HG03469 (cell line): ENCODE results near the gene CXorf38.
"Not testable (repeated sequence)": the region's sequence is repeated elsewhere in the genome, so short reads cannot be mapped to it uniquely, and the experiment has no call there.

Experiments
- ATAC-seq: cut with Tn5 transposase; IDR thresholded peaks from one replicate; pipeline ENCODE4 v1.9.1; 2021; ENCODE audit warnings: mild to moderate bottlenecking, moderate library complexity, moderate number of reproducible peaks; ENCODE audit not compliant: unreplicated experiment

CXorf38 gene

GRCh38 chrX:40628506-40628905 is 18.9 kb downstream of the CXorf38 start:
- ATAC-seq, result no peak

- ATAC-seq, result no peak
Observed at GRCh38 chrX:40625294-40625693, 22.1 kb downstream of the CXorf38 start.

GRCh38 chrX:40623665-40624064 is 23.7 kb downstream of the CXorf38 start:
- no peak for ATAC-seq

DNA sequence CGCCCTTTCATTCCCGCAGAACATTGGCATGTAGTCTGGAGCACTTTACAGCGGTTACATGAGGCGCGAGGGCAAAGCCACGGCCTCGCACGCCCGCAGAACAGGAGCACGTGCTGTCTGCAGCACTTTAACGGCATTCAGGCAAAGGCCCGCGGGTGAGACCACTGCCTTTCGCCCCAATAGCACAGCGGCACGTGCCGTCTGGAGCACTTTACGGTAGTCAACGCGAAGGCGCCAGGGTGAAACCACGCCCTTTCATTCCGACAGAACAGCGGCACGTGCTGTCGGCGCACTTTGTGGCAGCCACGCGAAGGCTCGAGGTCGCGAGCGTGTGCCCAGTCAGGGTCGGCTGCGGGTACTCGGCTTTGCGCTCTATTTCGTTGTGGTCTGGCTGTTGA is 24.2 kb downstream of the CXorf38 start, which contains the start of gene MPC1L:
Gene MPC1L, plus strand, starts transcription at position 290 of the 398 bp plus-strand sequence. CDS start 138 bp downstream, outside the sequence.
- ATAC-seq, result no peak

DNA sequence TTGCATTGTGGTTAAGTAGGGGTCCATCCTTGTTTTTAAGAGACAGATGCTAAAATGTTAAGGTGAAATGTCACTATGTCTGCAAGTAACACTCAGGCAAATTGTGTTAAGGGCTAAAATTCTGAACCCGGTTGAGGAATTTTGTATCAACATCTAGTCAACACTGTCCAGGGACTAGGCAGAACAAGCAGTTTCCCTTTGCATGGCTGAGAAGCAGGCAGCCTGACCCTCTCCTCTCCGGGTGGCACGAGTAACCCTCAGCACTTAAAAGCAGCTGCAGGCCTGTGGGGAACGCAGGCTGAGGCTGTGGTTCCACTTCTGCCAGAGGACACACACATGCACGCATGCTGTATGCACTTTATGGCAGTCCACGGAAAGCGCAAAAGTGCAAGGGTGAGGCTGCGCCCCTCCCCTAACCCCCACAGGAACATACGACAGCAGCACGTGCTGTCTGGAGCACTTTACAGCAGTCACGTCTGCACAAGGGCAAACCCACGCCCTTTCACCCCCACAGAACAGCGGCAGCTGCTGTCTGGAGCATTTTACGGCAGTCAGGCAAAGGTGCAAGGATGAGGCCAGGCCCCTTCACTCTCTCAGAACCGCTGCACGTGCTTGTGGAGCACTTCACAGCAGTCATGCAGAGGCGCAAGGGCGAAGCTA is 24.8 kb downstream of the CXorf38 start:
- no peak for ATAC-seq

DNA sequence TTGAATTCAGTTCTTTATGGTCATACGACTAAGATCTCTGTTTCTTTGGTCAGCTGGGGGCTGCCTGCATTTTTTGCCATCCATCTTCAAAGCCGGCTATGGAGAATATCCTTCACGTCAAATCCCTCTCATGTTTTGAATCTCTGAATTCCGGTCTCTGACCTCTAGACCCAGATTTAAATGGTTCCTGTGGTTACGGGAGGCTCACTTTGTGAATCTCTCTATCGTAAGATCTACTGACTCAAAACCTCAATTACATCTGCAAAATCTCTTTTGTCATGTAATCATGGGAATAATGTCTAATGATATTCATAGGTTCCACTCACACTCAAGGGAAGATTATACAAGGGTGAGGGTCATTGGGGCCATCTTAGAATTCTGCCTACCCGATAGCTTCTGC is 29.8 kb downstream of the CXorf38 start:
- ATAC-seq, result no peak

GRCh38 chrX:40615976-40616375 is 31.4 kb downstream of the CXorf38 start:
- no peak for ATAC-seq

DNA sequence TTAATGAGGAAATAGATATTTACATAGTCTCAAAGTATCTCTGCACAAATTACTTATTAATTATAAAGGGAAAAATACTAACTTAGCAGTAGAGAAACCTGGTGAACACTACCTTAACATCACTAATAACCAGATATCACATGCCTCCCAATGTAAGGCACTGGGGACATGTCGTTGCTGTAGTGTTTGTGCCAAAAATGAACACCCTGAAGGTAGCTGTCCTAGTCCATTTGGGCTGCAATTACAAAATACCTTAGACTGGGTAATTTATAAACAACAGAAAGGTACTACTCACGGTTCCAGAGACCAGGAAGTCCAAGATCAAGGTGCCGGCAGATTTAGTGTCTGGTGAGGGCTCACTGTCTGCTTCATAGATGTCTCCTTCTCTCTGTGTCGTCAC is 34.9 kb downstream of the CXorf38 start:
- ATAC-seq, result no peak

DNA sequence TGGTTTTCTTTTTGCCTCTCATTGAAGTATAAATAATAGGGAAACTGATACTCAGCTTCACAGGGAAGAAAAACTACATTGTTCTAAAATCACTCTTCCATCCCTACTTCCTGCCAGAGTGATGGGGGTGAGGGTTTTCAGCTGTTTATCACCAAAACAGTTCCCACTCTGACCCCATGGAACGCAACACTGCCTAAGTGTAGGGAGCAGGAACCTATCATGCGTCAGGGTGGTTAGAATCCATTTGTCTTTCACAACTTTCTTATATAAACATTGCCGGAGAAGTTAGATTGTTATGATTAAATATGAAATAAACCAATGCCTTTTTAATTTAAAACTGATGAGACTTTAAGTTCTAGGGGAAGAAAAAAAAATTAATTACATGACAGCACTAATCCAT is 40.0 kb downstream of the CXorf38 start:
- no peak for ATAC-seq

DNA sequence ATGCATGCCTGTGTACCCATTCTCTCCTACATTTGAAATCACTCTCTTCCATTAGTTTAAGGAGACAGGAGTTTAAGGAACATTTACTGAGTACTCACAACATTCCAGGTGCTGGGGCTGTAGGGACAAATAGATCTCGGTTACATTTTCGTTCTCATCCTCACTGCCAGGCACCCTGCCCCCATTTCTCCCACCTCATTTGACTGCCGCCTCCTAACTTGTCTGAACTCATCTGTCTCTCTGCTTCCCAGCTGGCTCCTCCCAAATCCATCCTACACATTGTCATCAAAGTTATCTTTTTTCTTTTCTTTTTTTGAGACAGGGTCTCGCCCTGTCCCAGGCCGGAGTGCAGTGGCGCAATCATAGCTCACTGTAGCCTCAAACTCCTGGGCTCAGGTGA is 43.9 kb downstream of the CXorf38 start:
- no peak for ATAC-seq

DNA sequence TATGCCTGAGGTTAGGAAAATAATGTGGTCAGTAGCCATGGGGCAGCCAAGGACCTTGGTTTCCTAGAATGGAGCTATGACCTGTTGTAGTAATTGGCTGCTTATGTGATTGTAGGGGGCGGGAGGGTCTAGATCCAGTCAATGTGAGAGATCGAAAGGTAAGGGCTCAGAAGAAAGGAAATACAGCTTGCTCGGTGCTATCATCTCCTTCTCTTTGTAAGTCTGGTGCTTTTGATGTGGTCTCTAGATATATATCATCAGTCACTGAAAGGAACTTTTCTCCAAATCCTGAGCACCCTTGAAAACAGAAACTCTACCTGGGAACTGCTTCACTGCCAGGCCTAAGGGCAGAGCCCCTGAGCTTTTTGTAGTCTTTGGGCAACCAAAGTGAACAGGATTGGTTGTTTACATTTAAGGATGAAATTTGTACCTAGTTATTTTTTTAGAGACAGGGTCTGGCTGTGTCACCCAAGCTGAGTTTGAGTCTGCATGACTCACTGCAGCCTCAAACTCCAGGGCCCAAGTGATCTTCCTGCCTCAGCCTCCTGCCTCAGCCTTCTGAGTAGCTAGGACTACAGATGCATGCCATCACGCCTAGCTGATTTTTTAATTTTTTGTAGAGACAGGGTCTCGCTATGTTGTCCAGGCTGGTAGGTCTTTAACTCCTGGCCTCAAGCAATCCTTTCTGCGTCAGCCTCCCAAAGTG is 57.6 kb downstream of the CXorf38 start:
- ATAC-seq, result not testable (repeated sequence)

- ATAC-seq, result not testable (repeated sequence)
Observed at GRCh38 chrX:40587623-40588022, 59.7 kb downstream of the CXorf38 start.

DNA sequence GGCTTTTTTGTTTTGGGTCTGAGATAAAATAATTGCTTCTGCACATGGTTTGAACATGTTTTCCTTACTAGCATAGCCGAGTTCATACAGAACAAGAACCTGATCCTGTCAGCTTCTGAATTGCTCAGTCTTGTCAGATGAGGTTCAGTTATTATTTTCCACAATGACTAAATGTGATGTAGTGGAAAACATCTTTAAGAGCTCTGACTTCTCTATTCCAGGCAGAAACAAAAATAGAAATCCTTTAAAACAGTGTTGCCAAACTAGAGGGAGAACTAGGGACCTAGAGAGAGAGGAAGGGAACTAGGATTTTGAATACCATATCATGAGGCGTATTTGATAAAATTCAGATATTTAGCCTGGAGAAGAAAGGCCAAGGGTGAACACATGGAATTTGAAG is 64.5 kb downstream of the CXorf38 start:
- no peak for ATAC-seq

DNA sequence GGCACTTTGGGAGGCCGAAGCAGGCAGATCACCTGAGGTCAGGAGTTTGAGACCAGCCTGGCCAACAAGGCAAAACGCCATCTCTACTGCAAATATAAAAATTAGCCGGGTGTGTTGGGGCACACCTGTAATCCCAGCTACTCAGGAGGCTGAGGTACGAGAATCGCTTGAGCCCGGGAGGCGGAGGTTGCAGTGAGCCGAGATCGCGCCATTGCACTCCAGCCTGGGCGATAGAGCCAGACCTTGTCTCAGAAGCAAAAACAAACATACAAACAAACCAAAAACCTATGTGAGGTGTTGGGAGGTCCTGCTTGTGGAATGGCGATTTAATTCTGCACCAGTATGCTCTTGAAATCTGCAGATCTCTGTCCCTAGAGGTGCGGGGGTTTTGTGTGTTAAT is 65.2 kb downstream of the CXorf38 start:
- not testable (repeated sequence) for ATAC-seq

GRCh38 chrX:40581336-40581920 is 65.9 kb downstream of the CXorf38 start:
- no peak for ATAC-seq

DNA sequence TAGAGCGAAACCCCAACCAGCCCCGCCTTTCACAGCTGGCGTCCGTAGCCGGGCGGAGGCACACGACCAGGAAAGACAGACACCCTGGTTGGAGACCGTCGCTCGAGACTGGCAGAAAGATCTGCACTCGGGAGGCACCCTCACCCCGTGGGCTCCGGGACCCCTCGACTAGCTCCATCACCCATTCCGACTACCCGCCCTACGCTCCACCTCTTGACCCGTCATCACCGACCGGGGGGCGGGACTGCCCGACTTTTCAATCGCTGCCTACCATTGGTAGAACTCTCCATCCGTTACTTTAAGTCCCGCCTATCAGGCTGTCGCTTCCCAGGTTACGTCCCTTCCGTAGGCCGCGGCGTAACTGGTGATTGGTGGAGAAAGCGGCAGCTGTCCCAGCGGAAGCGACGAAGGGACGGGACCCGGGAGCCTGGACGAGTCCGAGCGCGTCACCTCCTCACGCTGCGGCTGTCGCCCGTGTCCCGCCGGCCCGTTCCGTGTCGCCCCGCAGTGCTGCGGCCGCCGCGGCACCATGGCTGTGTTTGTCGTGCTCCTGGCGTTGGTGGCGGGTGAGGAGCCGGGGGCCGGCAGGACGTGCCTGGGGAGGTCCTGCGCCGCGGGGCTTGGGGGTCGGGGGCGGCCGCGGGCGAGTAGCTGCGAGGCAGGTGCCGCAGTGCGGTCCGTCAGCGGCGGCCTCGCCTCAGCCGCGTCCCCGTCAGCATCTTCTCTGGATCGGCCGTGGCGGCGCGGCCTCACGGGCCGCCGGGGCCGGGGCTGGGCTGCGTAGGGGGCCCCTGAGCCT is 66.6 kb downstream of the CXorf38 start, which contains the start of gene ATP6AP2:
Gene ATP6AP2, plus strand, starts transcription at position 434 of the 799 bp plus-strand sequence. Its CDS starts 96 bp downstream, at position 530.
- ATAC-seq, result peak; percentile 95

- peak; percentile 21 for ATAC-seq
Observed at GRCh38 chrX:40579900-40580536, 67.3 kb downstream of the CXorf38 start.

GRCh38 chrX:40579141-40579540 is 68.2 kb downstream of the CXorf38 start:
- ATAC-seq, result no peak

GRCh38 chrX:40578039-40578695 is 69.2 kb downstream of the CXorf38 start:
- ATAC-seq, result no peak
